Body of pancreas (tissue), 4 donors: ENCODE results near the gene CRYBG2. TPM values are rescaled to one million over a fixed set of nuclear protein-coding genes. Genes with fewer than 3 reads are reported as not detected.

Source experiments
- ATAC-seq: fragments of 150-250 bp; one replicate; pipeline ENCODE4 v1.9.1; 2016
- DNase-seq, 4 donors: peaks; one replicate each; pipeline ENCODE4 v3.0.0-alpha.2; 2019
- H3K27ac ChIP-seq, 4 donors: fragments of 200-600 bp; sonication (generic); 1 replicate in 3 of 4; 2 replicates in 1 of 4; pipeline versions ENCODE4 v1.5.1 to v1.6.1; 2016 to 2019; ENCODE audit warnings: mild to moderate bottlenecking in 1 of 4, mixed read lengths in 1 of 4, moderate library complexity in 1 of 4
- H3K27me3 ChIP-seq, 2 donors: fragments of 200-600 bp; sonication (generic); one replicate each; pipeline ENCODE4 v1.6.0; 2016; ENCODE audit warnings: mild to moderate bottlenecking in 1 of 2
- H3K36me3 ChIP-seq, 2 donors: fragments of 200-600 bp; sonication (generic); replicated peaks in 1 of 2; 2 replicates each; pipeline ENCODE4 v1.5.1; 2016; ENCODE audit warnings: low read depth in 2 of 2; ENCODE audit not compliant: insufficient read depth in 1 of 2
- H3K4me1 ChIP-seq: fragments of 200-600 bp; sonication (generic); one replicate; pipeline ENCODE4 v1.6.0; 2016
- H3K4me3 ChIP-seq, 2 donors: fragments of 200-600 bp; sonication (generic); 1 replicate in 1 of 2; 2 replicates in 1 of 2; pipeline ENCODE4 v1.5.1; 2016 to 2019
- H3K9me3 ChIP-seq, 3 donors: fragments of 200-600 bp; sonication (generic); 1 replicate in 2 of 3; 2 replicates in 1 of 3; pipeline ENCODE4 v1.5.1; 2016
- CTCF ChIP-seq, 7 experiments: fragments of 450-650 bp in 4 of 7; fragments of 200-600 bp in 3 of 7; sonication (generic) in 3 of 7; IDR thresholded peaks; one replicate each; pipeline ENCODE4 v1.5.1; 2016 to 2019; ENCODE audit warnings: antibody characterized with exemption in 7 of 7
- POLR2A ChIP-seq, 3 donors: fragments of 450-650 bp; IDR thresholded peaks; one replicate each; pipeline ENCODE4 v1.6.1; 2016; ENCODE audit warnings: antibody characterized with exemption in 3 of 3, mild to moderate bottlenecking in 2 of 3
- WGBS, 2 donors: methylation state at CpG; one replicate each; pipeline ENCODE4 v1.1.5; 2017; 5-methylcytosine and 5-hydroxymethylcytosine counted together
- intact Hi-C: fragments of 100-400 bp; cut with DNase I; formaldehyde crosslinking; loops from one replicate; pipeline ENCODE4 v1.15.1; 2023
- total RNA-seq, 2 donors: library from RNA; depleted of rRNA; stranded (reverse); fragments of >200 nt; gene quantifications; one replicate each; pipeline ENCODE4 v1.1.0, GENCODE V29; 2016

Gene CRYBG2
- total RNA-seq, 2 donors from 2014 or later: 3.6 TPM; not detected in 1

DNA sequence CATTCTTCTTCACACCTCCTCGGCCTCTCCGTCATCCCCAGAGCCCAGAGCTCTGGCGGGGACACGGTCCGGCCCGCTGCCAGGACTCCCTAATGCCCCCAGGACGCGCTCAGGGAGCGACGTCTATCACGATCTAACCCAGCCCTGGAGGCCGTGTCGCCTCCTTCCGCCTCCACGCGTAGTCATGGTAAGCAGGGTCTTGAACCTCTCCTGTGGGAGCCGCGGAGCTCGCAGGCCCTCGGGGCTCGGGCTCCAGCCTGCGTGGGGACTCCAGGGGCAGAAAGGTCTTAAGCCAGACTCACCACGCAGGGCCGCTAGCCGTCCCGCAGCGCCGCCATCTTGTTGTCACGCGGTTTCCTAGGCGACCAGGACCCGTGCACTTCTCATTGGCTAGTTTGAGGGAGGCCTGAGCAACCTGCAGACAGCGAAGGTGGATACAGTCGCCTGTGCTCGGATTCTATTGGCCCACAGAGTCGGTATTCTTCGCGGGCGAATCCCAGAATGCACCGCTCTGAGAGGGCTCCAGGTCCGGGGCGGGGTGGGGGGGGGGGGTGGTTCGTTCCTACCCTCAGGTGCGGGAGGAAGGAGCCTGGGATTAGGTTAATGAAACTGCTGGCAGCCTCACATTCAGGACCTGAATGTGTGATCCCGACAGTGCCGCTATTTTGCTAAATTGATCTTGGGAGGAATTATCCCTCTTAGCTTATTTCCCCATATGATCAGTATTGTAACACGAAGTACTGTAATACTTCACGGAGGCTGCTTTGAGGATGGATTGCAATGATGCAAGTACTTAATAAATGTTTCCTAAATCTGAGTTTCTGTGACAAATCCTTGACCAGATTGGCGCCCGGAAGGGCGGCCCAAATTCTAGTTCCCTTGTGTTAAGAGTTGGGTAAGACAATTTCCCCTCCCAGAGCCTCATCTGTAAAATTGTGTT is 47.4 kb downstream of the CRYBG2 start, which contains the start of gene UBXN11:
TSS of gene UBXN11 (minus strand) at position 347 of the 940 bp plus-strand sequence. CDS start 3,753 bp downstream, outside the sequence.
- H3K9me3 ChIP-seq: no peaks in the 10 kb centered on the region
- H3K4me3 ChIP-seq: peak within 1 kb of the TSS; percentile 73 to 88
- intact Hi-C loops: no loop called here
- DNase-seq (peak; percentile 95 to 98 (median 97)), ATAC-seq (peak; percentile 100)
- H3K36me3 ChIP-seq: no peaks in the 10 kb centered on the region
- H3K4me1 ChIP-seq: peaks cover 12% of the 10 kb centered on the region
- peak within 1 kb of the TSS in 3 of 4 donors; percentile 34 to 74 (median 42) for H3K27ac ChIP-seq
- WGBS, 2 donors: 1 to 8% methylated on average over 12 to 51 of the region's 51 CpGs
- TF ChIP-seq CTCF (IDR thresholded peaks at IDR 0.05) (no peak), POLR2A (IDR thresholded peaks at IDR 0.05) (peak in 2 of 3 donors; percentile 37 to 58)
- no peaks in the 10 kb centered on the region for H3K27me3 ChIP-seq

- no peaks in the 10 kb centered on the region for H3K36me3 ChIP-seq
- H3K27ac ChIP-seq: peak overlapping the region in 2 of 4 donors; percentile 42 to 74
- peak overlapping the region; percentile 73 to 88 for H3K4me3 ChIP-seq
- H3K4me1 ChIP-seq: peaks cover 12% of the 10 kb centered on the region
- H3K27me3 ChIP-seq: no peaks in the 10 kb centered on the region
- ATAC-seq (no peak), DNase-seq (no peak)
- H3K9me3 ChIP-seq: no peaks in the 10 kb centered on the region
- WGBS, 2 donors: 11 to 12% methylated on average over 8 of the region's 8 CpGs
- no peak for TF ChIP-seq CTCF (IDR thresholded peaks at IDR 0.05)
- TF ChIP-seq POLR2A (IDR thresholded peaks at IDR 0.05): no peak
- intact Hi-C loops: no loop called here
Observed at GRCh38 chr1:26305667-26306289, 48.2 kb downstream of the CRYBG2 start.

DNA sequence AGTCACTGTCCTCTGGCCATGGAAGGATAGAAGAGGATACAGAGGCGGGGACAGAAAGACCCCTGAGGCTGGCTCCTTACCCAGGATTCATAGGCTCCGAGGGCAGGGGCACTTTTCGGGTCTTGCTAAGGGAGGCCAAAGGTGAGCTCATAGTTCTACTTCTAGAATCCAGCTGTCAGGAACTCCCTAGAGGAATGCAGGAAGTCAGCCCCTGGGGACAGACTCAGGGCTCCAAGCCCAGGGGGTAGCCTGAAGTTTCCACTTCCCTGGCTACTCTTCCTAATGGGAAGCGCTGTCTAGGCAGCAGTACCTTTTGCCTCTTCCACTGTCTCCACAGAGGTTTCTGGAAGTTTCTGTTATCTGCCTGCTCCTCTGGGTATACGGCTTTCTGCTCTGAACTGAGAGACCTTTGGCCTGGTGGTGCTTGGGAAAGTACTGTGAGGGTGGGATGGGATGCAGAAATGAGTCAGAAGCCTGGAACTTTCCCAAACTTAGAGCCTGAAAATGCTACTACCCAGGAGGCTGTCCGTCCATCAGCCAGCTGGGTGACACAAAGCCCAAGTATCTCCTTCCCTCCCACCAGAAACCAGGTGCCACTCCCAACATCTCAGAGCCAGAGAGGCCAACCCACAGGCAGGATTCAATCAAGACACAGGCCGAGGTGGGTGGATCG is 51.1 kb downstream of the CRYBG2 start:
- TF ChIP-seq CTCF (IDR thresholded peaks at IDR 0.05): no peak
- no peak for TF ChIP-seq POLR2A (IDR thresholded peaks at IDR 0.05)
- H3K4me1 ChIP-seq: peaks cover 12% of the 10 kb centered on the region
- 68 to 74% methylated on average over 7 to 8 of the region's 8 CpGs for WGBS, 2 donors
- H3K9me3 ChIP-seq: no peaks in the 10 kb centered on the region
- intact Hi-C loops: no loop called here
- no peak overlapping the region for H3K4me3 ChIP-seq
- DNase-seq: no peak
- no peak for ATAC-seq
- H3K27ac ChIP-seq: no peak overlapping the region
- no peaks in the 10 kb centered on the region for H3K36me3 ChIP-seq
- H3K27me3 ChIP-seq: no peaks in the 10 kb centered on the region

- Histone ChIP-seq H3K4me1 (peaks cover 2% of the 10 kb centered on the region), H3K9me3 (no peaks in the 10 kb centered on the region), H3K36me3 (no peaks in the 10 kb centered on the region), H3K27me3 (no peaks in the 10 kb centered on the region), H3K4me3 (no peak overlapping the region), H3K27ac (no peak overlapping the region)
- ATAC-seq (no peak), DNase-seq (no peak)
- TF ChIP-seq CTCF (IDR thresholded peaks at IDR 0.05) (no peak), POLR2A (IDR thresholded peaks at IDR 0.05) (no peak)
- WGBS, 2 donors: 85 to 96% methylated on average over 5 to 11 of the region's 11 CpGs
- intact Hi-C loops: no loop called here
Observed at GRCh38 chr1:26300578-26301275, 53.2 kb downstream of the CRYBG2 start.
